Loucy (cell line): ENCODE results near the gene SMAD5.

ENCODE experiments used
- H2AFZ ChIP-seq: fragments of 200-600 bp; sonication (generic); 2 replicates; pipeline ENCODE4 v1.6.0; 2016; ENCODE audit warnings: antibody characterized with exemption, mild to moderate bottlenecking, low read length, moderate library complexity
- H3F3A ChIP-seq: fragments of 200-600 bp; 2 replicates; pipeline ENCODE4 v1.6.0; 2016; ENCODE audit warnings: antibody characterized with exemption, low read depth, mild to moderate bottlenecking
- H3K27me3 ChIP-seq: fragments of 200-600 bp; sonication (generic); 2 replicates; pipeline ENCODE4 v1.6.1; 2014; ENCODE audit warnings: low read length, mild to moderate bottlenecking; ENCODE audit not compliant: insufficient read depth, poor library complexity, severe bottlenecking
- H3K36me3 ChIP-seq: fragments of 200-600 bp; sonication (generic); 2 replicates; pipeline ENCODE4 v1.6.1; 2016; ENCODE audit warnings: low read length; ENCODE audit not compliant: insufficient read depth
- H3K4me1 ChIP-seq: fragments of 200-600 bp; sonication (generic); 2 replicates; pipeline ENCODE4 v1.5.1; 2014; ENCODE audit warnings: low read length, mild to moderate bottlenecking; ENCODE audit not compliant: insufficient read depth, poor library complexity, severe bottlenecking
- H3K4me2 ChIP-seq: fragments of 200-600 bp; sonication (generic); 2 replicates; pipeline ENCODE4 v1.6.0; 2014; ENCODE audit warnings: antibody characterized with exemption, low read length, low read depth, mild to moderate bottlenecking; ENCODE audit not compliant: poor library complexity, severe bottlenecking
- H3K4me3 ChIP-seq: fragments of 200-600 bp; sonication (generic); 2 replicates; pipeline ENCODE4 v1.5.1; 2014; ENCODE audit warnings: low read length, mild to moderate bottlenecking, mixed read lengths; ENCODE audit not compliant: poor library complexity, severe bottlenecking
- H3K79me2 ChIP-seq: fragments of 200-600 bp; sonication (generic); 2 replicates; pipeline ENCODE4 v1.6.1; 2014; ENCODE audit warnings: low read length; ENCODE audit not compliant: insufficient read depth
- H3K9ac ChIP-seq: fragments of 200-600 bp; sonication (generic); 2 replicates; pipeline ENCODE4 v1.6.0; 2014; ENCODE audit warnings: mild to moderate bottlenecking, low read depth, low read length, moderate library complexity; ENCODE audit not compliant: poor library complexity, severe bottlenecking
- H3K9me2 ChIP-seq: fragments of 200-600 bp; sonication (generic); replicated peaks from 2 replicates; pipeline ENCODE4 v1.6.1; 2016; ENCODE audit warnings: low read depth, low read length, mixed read lengths
- H3K9me3 ChIP-seq: fragments of 200-600 bp; sonication (generic); 2 replicates; pipeline ENCODE4 v1.6.1; 2014; ENCODE audit warnings: mild to moderate bottlenecking, antibody characterized with exemption, low read length, low read depth; ENCODE audit not compliant: insufficient read depth
- H4K20me1 ChIP-seq: fragments of 200-600 bp; sonication (generic); 2 replicates; pipeline ENCODE4 v1.6.0; 2014; ENCODE audit warnings: antibody characterized with exemption, low read length, mild to moderate bottlenecking; ENCODE audit not compliant: insufficient read depth, poor library complexity, severe bottlenecking
- EZH2phosphoT487 ChIP-seq: fragments of 200-600 bp; IDR thresholded peaks from 2 replicates; pipeline ENCODE4 v1.6.1; 2018; ENCODE audit warnings: antibody characterized with exemption, mild to moderate bottlenecking, moderate library complexity, borderline replicate concordance
- TF ChIP-seq, protein P1 (sequence below): fragments of 200-600 bp; sonication (generic); conservative IDR thresholded peaks from 2 replicates; pipeline ENCODE4 v1.5.1; 2014; ENCODE audit warnings: mild to moderate bottlenecking, antibody characterized with exemption, low read length

Gene SMAD5

GRCh38 chr5:136135536-136135935, 2.9 kb downstream of the SMAD5 start:
- no peaks in the 10 kb centered on the region for H3K9me2 ChIP-seq
- H3K36me3 ChIP-seq, result no peaks in the 10 kb centered on the region
- peaks cover 70% of the 10 kb centered on the region for H4K20me1 ChIP-seq
- no peak overlapping the region for H3K9ac ChIP-seq
- H3K79me2 ChIP-seq, result peaks cover 78% of the 10 kb centered on the region
- H3K4me3 ChIP-seq, result peak overlapping the region; percentile 96
- peaks cover 54% of the 10 kb centered on the region for H3K4me1 ChIP-seq
- H3K9me3 ChIP-seq, result no peaks in the 10 kb centered on the region
- H2AFZ ChIP-seq, result no peak overlapping the region
- H3K4me2 ChIP-seq, result peak overlapping the region; percentile 68
- TF ChIP-seq, protein P1, sequence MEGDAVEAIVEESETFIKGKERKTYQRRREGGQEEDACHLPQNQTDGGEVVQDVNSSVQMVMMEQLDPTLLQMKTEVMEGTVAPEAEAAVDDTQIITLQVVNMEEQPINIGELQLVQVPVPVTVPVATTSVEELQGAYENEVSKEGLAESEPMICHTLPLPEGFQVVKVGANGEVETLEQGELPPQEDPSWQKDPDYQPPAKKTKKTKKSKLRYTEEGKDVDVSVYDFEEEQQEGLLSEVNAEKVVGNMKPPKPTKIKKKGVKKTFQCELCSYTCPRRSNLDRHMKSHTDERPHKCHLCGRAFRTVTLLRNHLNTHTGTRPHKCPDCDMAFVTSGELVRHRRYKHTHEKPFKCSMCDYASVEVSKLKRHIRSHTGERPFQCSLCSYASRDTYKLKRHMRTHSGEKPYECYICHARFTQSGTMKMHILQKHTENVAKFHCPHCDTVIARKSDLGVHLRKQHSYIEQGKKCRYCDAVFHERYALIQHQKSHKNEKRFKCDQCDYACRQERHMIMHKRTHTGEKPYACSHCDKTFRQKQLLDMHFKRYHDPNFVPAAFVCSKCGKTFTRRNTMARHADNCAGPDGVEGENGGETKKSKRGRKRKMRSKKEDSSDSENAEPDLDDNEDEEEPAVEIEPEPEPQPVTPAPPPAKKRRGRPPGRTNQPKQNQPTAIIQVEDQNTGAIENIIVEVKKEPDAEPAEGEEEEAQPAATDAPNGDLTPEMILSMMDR, result no peak
- no peak for TF ChIP-seq EZH2phosphoT487
- H3K27me3 ChIP-seq, result peaks cover 4% of the 10 kb centered on the region
- no peaks in the 10 kb centered on the region for H3F3A ChIP-seq

GRCh38 chr5:136137497-136138220, 5.0 kb downstream of the SMAD5 start:
- Histone ChIP-seq H3K79me2 (peaks cover 100% of the 10 kb centered on the region), H3K36me3 (no peaks in the 10 kb centered on the region), H3K27me3 (peaks cover 4% of the 10 kb centered on the region), H3K9ac (peak overlapping the region; percentile 18), H2AFZ (no peak overlapping the region), H3K9me2 (no peaks in the 10 kb centered on the region), H3K4me3 (peak overlapping the region; percentile 33), H3F3A (no peaks in the 10 kb centered on the region), H3K4me2 (peak overlapping the region; percentile 68), H3K4me1 (peaks cover 53% of the 10 kb centered on the region), H3K9me3 (no peaks in the 10 kb centered on the region), H4K20me1 (peaks cover 91% of the 10 kb centered on the region)
- no peak for TF ChIP-seq EZH2phosphoT487
- TF ChIP-seq, protein P1, result no peak

GRCh38 chr5:136141561-136141960, 8.9 kb downstream of the SMAD5 start:
- H3F3A ChIP-seq, result no peaks in the 10 kb centered on the region
- no peak overlapping the region for H2AFZ ChIP-seq
- H3K4me1 ChIP-seq, result peaks cover 43% of the 10 kb centered on the region
- no peaks in the 10 kb centered on the region for H3K27me3 ChIP-seq
- H3K79me2 ChIP-seq, result peaks cover 99% of the 10 kb centered on the region
- peaks cover 92% of the 10 kb centered on the region for H4K20me1 ChIP-seq
- no peaks in the 10 kb centered on the region for H3K9me3 ChIP-seq
- H3K4me3 ChIP-seq, result no peak overlapping the region
- no peak for TF ChIP-seq EZH2phosphoT487
- TF ChIP-seq, protein P1, result no peak
- no peaks in the 10 kb centered on the region for H3K9me2 ChIP-seq
- no peaks in the 10 kb centered on the region for H3K36me3 ChIP-seq
- H3K4me2 ChIP-seq, result peak overlapping the region; percentile 68
- no peak overlapping the region for H3K9ac ChIP-seq
